Measurements from ENCODE around the gene ABCC11.

Gene ABCC11

GRCh38 chr16:48231727-48232492 lies 15.4 kb downstream of the ABCC11 start:
- no peak overlapping the region for H3K4me3 Mint-ChIP-seq
- H3K27me3 Mint-ChIP-seq, result peaks cover 1% of the 10 kb centered on the region
- no peaks in the 10 kb centered on the region for H3K9me3 Mint-ChIP-seq
- peaks cover 10% of the 10 kb centered on the region for H3K4me1 Mint-ChIP-seq
- peak overlapping the region; percentile 43 for H3K27ac Mint-ChIP-seq
- H3K36me3 Mint-ChIP-seq, result no peaks in the 10 kb centered on the region

DNA sequence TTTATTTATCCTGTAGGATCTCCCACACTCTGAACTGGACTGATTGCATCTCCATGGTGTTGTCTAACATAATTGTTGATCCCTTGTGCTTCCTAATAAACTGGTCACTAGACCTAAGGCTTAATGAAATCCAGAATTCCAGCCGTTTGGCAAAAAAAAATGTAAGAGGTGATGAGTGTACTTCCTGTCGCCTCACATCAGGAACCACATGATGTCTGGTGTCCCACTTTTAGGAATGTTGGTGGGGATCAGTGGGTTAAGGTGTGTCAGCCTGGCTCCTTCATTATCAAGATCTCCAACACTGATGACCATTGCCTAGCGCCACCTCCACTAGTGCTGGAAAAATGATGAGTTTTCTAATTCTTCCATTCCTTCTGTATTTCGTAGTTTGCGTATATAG lies 21.9 kb downstream of the ABCC11 start:
- Mint-ChIP-seq H3K27ac (no peak overlapping the region), H3K27me3 (peaks cover 1% of the 10 kb centered on the region), H3K4me3 (no peak overlapping the region), H3K4me1 (no peaks in the 10 kb centered on the region), H3K9me3 (no peaks in the 10 kb centered on the region), H3K36me3 (no peaks in the 10 kb centered on the region)

GRCh38 chr16:48223490-48223889 lies 23.8 kb downstream of the ABCC11 start:
- peaks cover 4% of the 10 kb centered on the region for H3K9me3 Mint-ChIP-seq
- H3K4me3 Mint-ChIP-seq, result no peak overlapping the region
- H3K27me3 Mint-ChIP-seq, result no peaks in the 10 kb centered on the region
- no peaks in the 10 kb centered on the region for H3K36me3 Mint-ChIP-seq
- no peak overlapping the region for H3K27ac Mint-ChIP-seq
- H3K4me1 Mint-ChIP-seq, result no peaks in the 10 kb centered on the region

GRCh38 chr16:48220891-48221290 lies 26.4 kb downstream of the ABCC11 start:
- Mint-ChIP-seq H3K4me1 (no peaks in the 10 kb centered on the region), H3K27me3 (no peaks in the 10 kb centered on the region), H3K9me3 (peaks cover 6% of the 10 kb centered on the region), H3K4me3 (no peak overlapping the region), H3K36me3 (no peaks in the 10 kb centered on the region), H3K27ac (no peak overlapping the region)

GRCh38 chr16:48218473-48218872 lies 28.9 kb downstream of the ABCC11 start:
- H3K27ac Mint-ChIP-seq, result no peak overlapping the region
- H3K9me3 Mint-ChIP-seq, result peaks cover 6% of the 10 kb centered on the region

DNA sequence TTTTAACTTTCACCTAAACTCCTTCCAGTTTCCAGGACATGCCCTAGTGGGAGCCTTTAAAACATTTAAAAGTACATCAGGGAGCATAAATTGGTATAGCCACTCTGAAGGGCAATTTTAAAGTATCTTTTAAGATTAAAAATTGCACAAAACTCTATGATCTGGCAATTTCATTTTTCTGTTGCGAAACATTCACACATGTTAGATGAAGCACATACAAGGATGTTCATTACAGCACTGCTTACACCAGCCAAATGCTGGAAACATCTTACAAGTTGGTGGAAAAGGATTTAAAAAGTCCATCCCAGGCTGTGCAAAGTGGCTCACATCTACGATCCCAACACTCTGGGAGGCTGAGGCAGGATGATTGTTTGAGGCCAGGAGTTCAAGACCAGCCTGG lies 29.6 kb downstream of the ABCC11 start:
- H3K4me1 Mint-ChIP-seq, result no peaks in the 10 kb centered on the region
- H3K9me3 Mint-ChIP-seq, result peaks cover 6% of the 10 kb centered on the region
- H3K36me3 Mint-ChIP-seq, result no peaks in the 10 kb centered on the region
- H3K4me3 Mint-ChIP-seq, result no peak overlapping the region
- H3K27me3 Mint-ChIP-seq, result no peaks in the 10 kb centered on the region
- H3K27ac Mint-ChIP-seq, result no peak overlapping the region

More at GRCh38 chr16:48218473-48218872, 28.9 kb downstream of the ABCC11 start:
- Mint-ChIP-seq H3K27me3 (no peaks in the 10 kb centered on the region), H3K36me3 (no peaks in the 10 kb centered on the region), H3K4me1 (no peaks in the 10 kb centered on the region), H3K4me3 (no peak overlapping the region)

DNA sequence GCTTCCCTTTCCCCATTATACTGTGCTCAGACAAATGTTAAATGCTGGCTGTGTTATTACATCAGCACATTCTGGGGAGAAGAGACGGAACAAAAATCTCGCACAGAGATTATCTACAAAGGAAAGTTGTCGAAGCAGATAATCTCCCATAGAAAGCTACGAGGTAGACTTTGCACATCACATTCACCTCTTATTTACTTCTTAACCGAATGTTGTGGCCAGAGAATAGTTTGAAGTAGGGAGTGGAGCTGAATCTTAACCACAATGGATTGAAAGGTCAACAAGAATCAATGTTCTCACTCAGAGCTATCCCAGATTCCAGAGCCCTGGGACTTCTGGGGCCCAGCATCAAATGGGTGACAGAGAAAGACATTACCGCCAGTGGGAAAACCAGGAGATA lies 31.6 kb downstream of the ABCC11 start:
- no peaks in the 10 kb centered on the region for H3K4me1 Mint-ChIP-seq
- H3K27me3 Mint-ChIP-seq, result no peaks in the 10 kb centered on the region
- no peak overlapping the region for H3K4me3 Mint-ChIP-seq
- no peak overlapping the region for H3K27ac Mint-ChIP-seq
- no peaks in the 10 kb centered on the region for H3K36me3 Mint-ChIP-seq
- H3K9me3 Mint-ChIP-seq, result peaks cover 6% of the 10 kb centered on the region

GRCh38 chr16:48212033-48212432 lies 35.3 kb downstream of the ABCC11 start:
- H3K27ac Mint-ChIP-seq, result no peak overlapping the region
- no peaks in the 10 kb centered on the region for H3K36me3 Mint-ChIP-seq
- H3K27me3 Mint-ChIP-seq, result no peaks in the 10 kb centered on the region
- H3K9me3 Mint-ChIP-seq, result no peaks in the 10 kb centered on the region
- no peaks in the 10 kb centered on the region for H3K4me1 Mint-ChIP-seq
- H3K4me3 Mint-ChIP-seq, result no peak overlapping the region

- peaks cover 4% of the 10 kb centered on the region for H3K27me3 Mint-ChIP-seq
- no peaks in the 10 kb centered on the region for H3K36me3 Mint-ChIP-seq
- H3K9me3 Mint-ChIP-seq, result no peaks in the 10 kb centered on the region
- no peak overlapping the region for H3K27ac Mint-ChIP-seq
- no peak overlapping the region for H3K4me3 Mint-ChIP-seq
- no peaks in the 10 kb centered on the region for H3K4me1 Mint-ChIP-seq
Measured at GRCh38 chr16:48210747-48211146, 36.6 kb downstream of the ABCC11 start.

- H3K27me3 Mint-ChIP-seq, result peaks cover 7% of the 10 kb centered on the region
- H3K36me3 Mint-ChIP-seq, result no peaks in the 10 kb centered on the region
- no peaks in the 10 kb centered on the region for H3K9me3 Mint-ChIP-seq
- H3K27ac Mint-ChIP-seq, result no peak overlapping the region
- no peaks in the 10 kb centered on the region for H3K4me1 Mint-ChIP-seq
- no peak overlapping the region for H3K4me3 Mint-ChIP-seq
Measured at GRCh38 chr16:48206594-48207242, 40.6 kb downstream of the ABCC11 start.

DNA sequence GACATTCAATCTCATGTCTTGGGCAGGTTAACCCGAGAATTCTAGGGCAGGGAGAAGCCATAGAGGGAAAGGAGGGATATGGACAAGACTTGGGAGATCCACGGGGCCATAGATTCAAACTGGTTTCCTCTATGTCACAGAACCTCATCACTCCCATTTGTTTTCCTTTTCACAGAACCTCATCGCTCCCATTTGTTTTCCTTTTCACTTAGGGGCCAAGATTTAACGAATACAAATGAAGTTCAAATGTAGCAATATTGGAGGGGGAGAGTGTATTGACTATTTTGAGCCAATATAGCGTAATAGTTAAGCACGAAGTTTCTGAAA lies 42.6 kb downstream of the ABCC11 start:
- H3K9me3 Mint-ChIP-seq, result no peaks in the 10 kb centered on the region
- peaks cover 7% of the 10 kb centered on the region for H3K27me3 Mint-ChIP-seq
- H3K27ac Mint-ChIP-seq, result no peak overlapping the region
- no peaks in the 10 kb centered on the region for H3K36me3 Mint-ChIP-seq
- H3K4me3 Mint-ChIP-seq, result no peak overlapping the region
- no peaks in the 10 kb centered on the region for H3K4me1 Mint-ChIP-seq

DNA sequence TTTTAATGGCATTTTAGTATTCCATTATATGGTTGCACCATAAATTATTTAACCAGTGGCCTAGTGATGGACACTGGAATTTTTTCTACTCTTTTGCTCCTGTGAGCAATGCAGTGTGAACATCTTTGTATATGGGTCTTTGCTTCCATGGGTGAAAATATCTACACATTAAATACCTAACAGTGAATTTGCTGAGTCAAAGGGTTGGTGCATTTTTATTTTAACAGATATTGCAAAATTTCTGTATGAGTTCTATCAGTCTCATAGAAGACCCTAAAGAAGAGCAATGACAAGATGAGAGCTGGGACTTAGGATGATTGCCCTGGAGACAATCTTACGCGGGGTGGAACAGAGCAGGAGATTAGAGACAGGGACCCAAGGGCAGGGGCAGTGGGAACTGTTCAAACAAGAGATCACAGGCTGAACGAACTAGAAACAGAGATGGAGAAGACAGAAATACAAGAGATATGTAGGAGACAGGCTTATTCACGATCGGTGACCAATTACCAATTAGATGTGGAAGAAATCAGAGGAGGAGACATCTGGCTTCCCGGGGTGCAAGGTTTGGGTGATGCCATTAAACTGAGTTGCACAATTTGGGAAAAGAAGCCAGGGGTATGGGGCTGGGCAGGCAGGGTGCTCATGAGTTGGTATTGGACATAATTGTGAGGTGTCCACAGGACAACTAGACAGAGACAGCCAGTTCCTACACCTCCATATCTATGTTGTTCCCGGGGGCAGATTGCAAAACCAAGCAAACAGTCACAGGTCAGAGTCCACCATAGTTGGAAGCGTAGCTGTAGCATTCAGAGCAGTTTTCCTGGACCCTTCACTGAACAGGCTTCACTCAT lies 43.1 kb downstream of the ABCC11 start:
- Mint-ChIP-seq H3K4me3 (no peak overlapping the region), H3K27ac (no peak overlapping the region)

GRCh38 chr16:48201515-48202201 lies 45.7 kb downstream of the ABCC11 start:
- H3K9me3 Mint-ChIP-seq, result no peaks in the 10 kb centered on the region

More for the DNA sequence above, 43.1 kb downstream of the ABCC11 start:
- H3K27me3 Mint-ChIP-seq, result peaks cover 7% of the 10 kb centered on the region
- H3K9me3 Mint-ChIP-seq, result no peaks in the 10 kb centered on the region
- H3K36me3 Mint-ChIP-seq, result no peaks in the 10 kb centered on the region
- H3K4me1 Mint-ChIP-seq, result no peaks in the 10 kb centered on the region

GRCh38 chr16:48197294-48197693 lies 50.0 kb downstream of the ABCC11 start:
- no peak overlapping the region for H3K4me3 Mint-ChIP-seq
- H3K27ac Mint-ChIP-seq, result no peak overlapping the region
- no peaks in the 10 kb centered on the region for H3K27me3 Mint-ChIP-seq
- no peaks in the 10 kb centered on the region for H3K36me3 Mint-ChIP-seq
- no peaks in the 10 kb centered on the region for H3K4me1 Mint-ChIP-seq
- no peaks in the 10 kb centered on the region for H3K9me3 Mint-ChIP-seq

More at GRCh38 chr16:48201515-48202201, 45.7 kb downstream of the ABCC11 start:
- Mint-ChIP-seq H3K4me1 (no peaks in the 10 kb centered on the region), H3K27ac (no peak overlapping the region), H3K36me3 (no peaks in the 10 kb centered on the region), H3K4me3 (no peak overlapping the region), H3K27me3 (peaks cover 4% of the 10 kb centered on the region)

GRCh38 chr16:48194828-48195556 lies 52.3 kb downstream of the ABCC11 start:
- no peaks in the 10 kb centered on the region for H3K36me3 Mint-ChIP-seq
- no peaks in the 10 kb centered on the region for H3K27me3 Mint-ChIP-seq
- H3K4me3 Mint-ChIP-seq, result no peak overlapping the region
- H3K27ac Mint-ChIP-seq, result no peak overlapping the region
- H3K4me1 Mint-ChIP-seq, result no peaks in the 10 kb centered on the region
- H3K9me3 Mint-ChIP-seq, result no peaks in the 10 kb centered on the region
